Kasumi-1 (cell line): Measurements from ENCODE around the gene NHS.

Experiments
- DNase-seq, 2 experiments: peaks; one replicate each; lab custom pipeline; 2025; lab: John Stamatoyannopoulos, UW

Gene NHS

DNA sequence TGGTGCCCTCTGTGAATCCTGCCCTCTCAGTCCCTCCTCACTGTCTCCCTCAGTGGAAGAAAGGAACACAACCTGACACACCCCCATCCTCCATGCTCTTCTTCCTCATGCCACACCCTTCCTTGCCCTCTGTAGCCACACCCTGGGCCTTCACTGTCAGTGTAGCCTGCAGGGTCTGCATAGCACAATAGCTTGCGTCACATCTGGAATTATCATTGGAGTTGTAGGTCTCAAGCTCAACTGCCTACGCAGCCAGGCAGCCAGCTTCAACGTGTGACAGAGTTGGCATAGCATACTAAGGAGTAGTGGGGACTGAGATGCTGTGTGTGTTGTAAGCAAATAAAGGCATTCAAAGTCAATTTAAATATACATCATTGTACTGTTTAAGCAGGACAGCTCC is 248.8 kb downstream of the NHS start:
- DNase-seq, result no peak

- DNase-seq, result no peak
These were observed 252.0 kb downstream of the NHS start for GRCh38 chrX:17627026-17627425.

- DNase-seq, result no peak
These were observed 254.0 kb downstream of the NHS start for GRCh38 chrX:17628976-17629375.

DNA sequence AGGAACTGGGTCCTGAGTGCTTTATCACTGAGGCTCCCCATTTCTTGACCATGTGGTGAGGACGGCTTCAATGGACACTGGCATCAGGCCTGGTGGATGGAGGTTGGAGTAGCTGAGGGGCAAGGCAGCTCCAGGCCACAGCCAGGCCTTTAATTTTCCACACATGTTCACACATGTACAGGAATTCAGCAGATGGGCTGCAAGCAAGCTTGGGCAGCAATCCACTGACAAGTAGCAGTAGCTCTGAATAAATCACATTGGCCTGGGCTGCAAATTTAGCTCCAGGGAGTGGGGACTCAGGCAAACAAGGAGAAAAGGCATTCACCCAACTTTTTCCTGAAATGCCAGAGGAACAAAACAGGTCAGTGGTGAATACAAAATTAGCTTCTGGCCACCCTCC is 254.5 kb downstream of the NHS start:
- no peak for DNase-seq

GRCh38 chrX:17631647-17632046 is 256.6 kb downstream of the NHS start:
- no peak for DNase-seq

DNA sequence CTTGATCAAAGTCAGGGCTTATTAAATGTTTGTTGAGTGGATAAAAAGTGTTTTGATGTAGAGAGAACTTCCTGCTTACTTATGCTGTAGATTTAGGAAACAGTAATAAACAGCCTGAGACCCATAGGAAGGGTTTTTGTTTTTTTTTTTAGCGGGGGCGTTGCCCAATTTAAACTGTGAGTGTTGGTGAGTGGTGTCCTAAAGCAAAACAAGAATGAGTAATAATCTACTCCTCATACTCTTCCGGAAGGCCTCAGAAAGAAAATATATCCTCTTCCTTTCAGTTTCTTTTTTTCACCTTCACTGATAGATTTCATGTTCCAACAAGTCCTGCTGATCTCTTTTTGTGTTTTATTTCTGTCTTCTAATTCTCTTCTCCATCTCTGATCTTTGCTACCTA is 257.9 kb downstream of the NHS start:
- no peak for DNase-seq

DNA sequence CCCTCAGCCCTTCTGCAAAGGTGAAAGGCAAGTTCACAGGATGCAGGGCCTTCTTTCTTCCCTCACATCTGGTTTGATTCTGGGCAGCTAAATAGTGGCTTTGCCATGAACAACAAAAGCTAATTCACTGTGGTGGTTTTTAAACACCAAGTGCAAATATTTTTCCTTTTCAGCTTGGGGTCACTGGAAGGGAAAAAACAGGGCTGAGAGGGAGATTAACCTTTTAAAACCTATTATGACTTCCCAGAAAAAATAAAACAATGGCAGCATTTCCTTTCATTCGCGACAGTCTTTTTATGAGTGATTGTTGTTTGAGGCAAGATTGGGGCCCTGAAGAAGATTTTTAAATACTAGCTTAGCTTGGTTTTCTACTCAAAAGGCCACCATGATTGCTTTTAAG is 258.5 kb downstream of the NHS start:
- no peak for DNase-seq

DNA sequence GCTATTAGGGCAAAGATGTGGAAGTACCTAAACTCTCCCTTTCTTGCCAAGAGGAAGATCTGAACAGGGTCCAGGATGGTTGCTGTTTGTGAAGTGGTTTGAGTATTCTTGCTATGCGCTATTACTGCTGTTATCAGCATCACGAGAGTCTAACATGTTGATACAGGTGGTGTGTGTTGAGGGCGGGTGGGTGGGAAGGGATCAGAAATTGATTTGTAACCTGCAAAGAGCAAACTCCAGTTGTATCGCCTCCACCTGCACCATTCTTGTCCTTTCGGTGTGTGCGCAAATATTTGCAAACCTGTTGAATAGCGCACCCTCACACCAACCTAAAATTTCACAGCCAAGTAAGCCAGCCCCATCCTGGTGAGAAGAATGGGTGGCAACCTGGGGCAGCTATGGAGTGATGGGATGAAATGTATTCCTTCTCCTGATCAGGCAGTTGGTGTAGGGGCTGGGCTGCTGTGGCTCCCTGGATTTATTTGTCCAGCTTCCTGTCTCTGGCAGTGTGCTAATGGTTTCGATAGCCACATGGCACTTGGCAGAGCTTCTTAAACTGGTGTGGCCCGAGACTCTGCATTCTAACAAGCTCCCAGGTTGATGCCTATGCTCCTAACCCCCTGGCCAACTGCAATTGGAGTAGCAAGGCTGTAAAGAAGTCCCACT is 259.7 kb downstream of the NHS start:
- DNase-seq, result no peak

DNA sequence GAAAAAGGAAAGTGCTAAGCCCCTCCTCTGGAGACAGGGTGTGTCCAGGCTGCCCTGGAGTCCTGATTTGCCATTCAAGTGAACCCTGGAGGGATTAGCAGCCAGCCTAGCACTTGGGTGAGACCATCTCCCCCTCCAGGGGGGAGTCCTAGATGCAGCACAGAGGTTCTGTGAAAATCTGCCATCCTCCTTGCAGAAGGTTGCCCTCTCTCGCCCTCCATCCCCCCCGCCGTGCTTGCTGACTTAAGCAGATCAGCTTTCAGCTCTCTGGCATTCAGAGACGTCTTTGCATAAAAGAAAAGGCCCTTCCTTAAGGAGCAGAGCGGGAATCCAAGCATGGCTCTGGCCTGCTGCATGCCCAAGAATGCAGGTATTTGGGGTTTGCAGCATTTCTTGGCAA is 260.2 kb downstream of the NHS start:
- no peak for DNase-seq

DNA sequence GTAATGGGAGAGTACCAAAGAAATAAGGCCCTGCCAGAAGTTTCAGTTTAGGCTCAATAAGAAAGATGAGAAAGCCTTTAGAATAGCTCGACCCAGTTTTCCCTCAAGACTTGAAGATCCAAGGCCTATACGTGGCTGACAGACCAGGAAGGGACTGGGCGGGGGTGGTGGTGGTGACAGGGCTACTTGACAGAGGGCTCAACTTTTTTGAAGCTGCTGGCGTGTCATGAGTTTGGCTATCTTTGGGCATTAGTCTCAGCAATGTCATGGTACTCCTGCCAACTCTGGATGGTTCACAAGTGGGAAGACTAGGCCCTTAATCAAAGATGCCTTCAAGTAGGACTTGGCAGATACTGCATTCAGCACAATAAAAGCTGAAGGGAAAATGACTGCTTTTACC is 262.2 kb downstream of the NHS start:
- no peak for DNase-seq

- no peak for DNase-seq
These were observed 263.7 kb downstream of the NHS start for GRCh38 chrX:17638731-17639130.

- DNase-seq, result no peak
These were observed 267.9 kb downstream of the NHS start for GRCh38 chrX:17642891-17643290.

DNA sequence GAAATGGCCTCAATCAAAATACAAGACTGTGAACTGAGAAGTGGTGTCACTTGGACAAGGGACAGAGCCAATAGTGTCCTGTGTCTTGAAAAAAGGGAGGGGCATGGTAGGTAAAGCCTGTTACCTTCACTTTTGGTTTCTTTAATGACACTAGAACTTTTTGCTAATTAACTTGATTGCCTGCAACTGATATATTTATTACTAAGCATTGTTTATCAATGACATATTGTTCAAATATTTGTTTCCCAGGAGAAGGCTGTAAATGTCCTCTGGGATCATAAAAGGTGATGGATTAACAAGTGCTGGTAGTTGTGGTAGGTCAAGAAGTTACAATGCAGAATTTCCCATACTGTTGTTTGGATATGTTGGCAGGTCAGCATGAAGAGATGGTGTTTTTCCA is 268.5 kb downstream of the NHS start:
- no peak for DNase-seq

DNA sequence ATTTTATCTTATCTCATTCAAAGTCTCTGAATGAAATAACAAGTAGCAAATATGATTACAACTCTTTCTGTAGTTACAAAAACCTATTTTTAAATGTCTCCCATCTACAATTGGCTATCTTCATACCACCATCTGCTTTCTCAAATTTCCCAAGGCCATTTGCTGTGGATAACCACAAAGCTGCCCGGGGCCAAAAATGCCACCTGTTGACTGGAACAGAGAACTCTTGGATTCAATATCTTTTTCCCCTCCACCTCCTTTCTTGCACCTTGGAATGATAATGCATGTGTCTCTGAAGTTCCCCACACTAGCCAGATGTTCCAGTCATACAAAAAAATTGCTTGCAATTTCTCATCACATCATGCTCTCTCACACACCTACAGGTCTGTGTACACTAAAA is 269.0 kb downstream of the NHS start:
- no peak for DNase-seq

DNA sequence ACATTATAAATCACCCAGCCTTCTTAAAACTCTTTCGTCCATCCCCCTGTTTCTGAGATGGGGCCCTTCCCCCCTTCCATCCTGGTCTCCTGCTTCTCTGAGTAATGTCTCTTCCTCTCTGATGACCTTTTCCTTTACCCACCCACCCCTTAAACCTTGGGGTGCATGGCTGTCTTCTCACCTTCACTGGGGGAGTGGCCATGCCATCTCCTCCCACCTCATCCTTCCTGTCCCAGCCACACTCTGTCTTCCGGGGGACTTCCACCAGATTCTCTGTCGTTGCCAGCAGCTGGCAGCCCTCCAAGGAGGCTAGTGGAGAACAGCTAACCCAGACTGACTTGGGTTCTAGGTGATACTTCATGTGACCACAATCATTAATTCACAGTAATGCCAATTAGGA is 279.1 kb downstream of the NHS start:
- DNase-seq, result no peak

DNA sequence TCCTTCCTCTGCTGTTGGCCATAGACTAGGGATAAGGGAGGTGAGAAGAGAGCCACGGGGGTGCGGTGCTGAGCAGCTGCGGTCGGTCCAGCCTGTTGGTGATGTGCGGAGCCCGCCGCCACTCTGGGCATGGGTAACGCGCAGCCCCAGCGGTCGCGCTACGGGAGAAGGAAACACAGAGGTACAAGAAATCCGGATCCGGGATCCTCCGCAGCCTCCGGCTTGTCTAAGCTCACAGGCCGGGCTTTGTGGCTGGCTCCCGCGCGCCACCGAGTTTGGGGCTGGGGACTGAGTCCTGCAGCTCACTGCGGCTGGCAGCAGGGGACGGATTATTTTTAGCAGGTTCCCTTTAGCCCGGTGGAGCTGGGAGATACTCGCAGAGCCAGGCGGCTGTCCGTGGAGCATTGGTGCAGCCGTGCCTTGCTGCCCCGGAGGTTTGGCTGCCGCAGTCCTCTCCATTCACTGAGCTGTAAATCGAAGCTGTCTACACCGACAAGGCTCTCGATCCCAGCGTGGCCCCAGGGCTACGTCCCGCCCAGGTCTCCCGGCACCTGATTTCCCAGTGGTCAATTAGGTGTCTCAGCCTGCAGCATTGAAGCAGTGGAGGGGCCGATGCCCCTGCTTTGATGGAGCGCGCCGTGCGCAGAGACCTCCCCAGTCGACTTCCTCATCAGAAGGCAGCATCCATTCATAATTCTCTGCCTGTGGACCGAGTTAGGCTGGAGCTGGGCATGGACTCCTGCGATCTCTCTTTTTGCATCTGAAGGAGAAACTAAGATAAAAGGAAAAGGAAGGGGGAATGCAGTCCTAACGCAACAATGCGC is 280.4 kb downstream of the NHS start:
- no peak for DNase-seq

DNA sequence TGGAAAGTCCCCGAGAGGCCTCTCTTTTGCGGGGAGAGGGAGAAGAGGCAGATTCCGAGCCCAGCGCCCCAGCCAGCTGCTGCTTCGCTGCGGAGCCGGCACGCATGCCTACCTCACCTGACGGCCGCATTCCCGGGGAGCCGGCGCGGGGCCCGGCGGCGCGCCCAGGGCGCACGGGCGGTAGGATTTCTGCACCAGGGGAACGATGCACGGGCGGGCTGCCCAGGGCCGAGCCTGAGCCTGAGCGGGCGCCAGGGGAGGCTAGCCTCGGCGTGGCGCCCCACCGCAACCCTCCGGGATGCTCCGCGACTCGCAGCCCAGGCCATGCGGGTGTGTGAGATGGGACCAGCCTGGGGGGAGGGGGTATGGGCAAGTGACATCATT is 281.0 kb downstream of the NHS start:
- no peak for DNase-seq

GRCh38 chrX:17656556-17656955 is 281.6 kb downstream of the NHS start:
- DNase-seq, result no peak

GRCh38 chrX:17662391-17662790 is 287.4 kb downstream of the NHS start:
- DNase-seq, result no peak

DNA sequence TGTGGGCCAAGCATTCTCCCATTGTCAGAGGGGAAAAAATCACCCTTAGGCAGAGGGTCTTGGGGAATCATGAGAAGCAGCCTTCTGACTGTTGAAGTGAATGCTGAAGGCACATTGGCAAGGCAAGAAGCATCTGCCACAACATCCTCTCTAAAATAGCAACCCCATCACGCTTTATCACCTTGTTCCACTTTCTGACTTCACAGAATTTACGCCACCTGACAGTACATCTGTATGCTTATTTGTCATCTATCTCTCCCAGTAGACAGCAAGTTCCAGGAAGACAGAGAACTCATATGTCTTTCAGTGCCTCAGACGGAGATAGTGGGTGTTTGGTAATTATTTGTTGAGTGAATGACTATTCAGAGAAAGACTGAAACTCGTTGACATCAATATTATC is 293.9 kb downstream of the NHS start:
- DNase-seq, result no peak

- no peak for DNase-seq
These were observed 294.5 kb downstream of the NHS start for GRCh38 chrX:17669458-17669857.

GRCh38 chrX:17669891-17670290 is 294.9 kb downstream of the NHS start:
- no peak for DNase-seq

GRCh38 chrX:17670874-17671273 is 295.9 kb downstream of the NHS start:
- DNase-seq, result no peak

DNA sequence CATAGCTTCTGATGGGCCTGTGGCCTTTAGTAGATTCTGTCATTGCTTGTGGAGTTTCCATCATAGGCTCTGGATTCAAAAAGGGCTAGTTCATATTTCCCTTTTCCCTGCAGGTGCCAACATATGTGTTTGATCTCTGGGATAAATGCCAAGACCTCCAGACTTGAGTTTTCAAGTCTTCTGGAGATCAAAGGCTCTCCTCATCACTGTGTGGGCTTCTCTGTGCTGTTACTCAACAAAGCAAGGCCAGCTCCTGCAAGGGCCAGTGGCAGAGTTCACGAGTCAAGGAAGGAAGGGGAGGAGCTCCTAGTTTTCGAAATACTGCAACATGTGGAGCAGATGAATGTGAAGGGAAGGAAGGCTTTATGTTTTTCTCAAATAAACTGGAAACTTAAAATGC is 299.6 kb downstream of the NHS start:
- DNase-seq, result peak in 1 of 2 experiments; percentile 0
